Activated T-helper 1 cell treated with Interleukin-2 at 50 U/mL for 16 hours (primary cell): ENCODE data around the gene TBK1.

ENCODE experiments used
- DNase-seq: peaks from one replicate; pipeline ENCODE4 v3.0.0-alpha.2; 2020; ENCODE audit warnings: low read depth

Gene TBK1

DNA sequence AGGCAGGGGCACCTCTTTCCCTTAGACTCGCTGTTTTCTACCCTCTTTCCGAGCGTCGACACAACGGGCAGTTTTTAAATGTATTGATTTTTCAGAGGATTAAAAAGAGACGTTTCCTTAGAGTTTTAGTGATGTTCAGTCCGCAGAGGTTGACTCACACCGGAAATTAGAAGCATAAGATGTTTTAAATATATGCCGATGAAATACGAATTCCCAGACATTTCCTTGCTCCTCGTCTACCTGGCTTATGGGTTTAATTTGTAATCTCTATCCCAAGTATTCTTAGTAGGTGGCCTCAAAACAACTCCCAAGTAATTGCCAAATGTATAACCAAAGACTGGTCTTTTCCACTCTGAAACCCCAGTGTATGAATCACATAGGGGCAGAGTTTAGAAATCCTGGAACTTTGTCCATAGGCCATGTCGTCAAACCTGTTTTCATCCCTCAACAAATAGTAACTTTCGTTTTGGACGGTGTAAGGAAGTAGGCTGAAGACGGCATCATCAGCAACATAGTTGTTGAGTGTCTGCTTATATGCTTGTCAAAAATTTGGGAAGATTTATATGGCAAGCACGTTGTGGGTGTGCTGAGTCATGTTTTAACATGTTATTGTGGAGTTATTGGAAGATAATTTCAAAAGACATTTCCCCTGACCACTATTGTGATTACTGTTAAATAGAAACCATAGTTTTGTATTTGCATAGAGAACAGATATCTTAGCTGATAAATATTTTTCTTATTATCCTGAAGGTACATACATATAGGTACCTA, 824 bp downstream of the TBK1 start:
- DNase-seq, result no peak

GRCh38 chr12:64455506-64455905, 3.6 kb downstream of the TBK1 start:
- no peak for DNase-seq

- DNase-seq, result no peak
These were observed 4.2 kb downstream of the TBK1 start for GRCh38 chr12:64456119-64456518.

DNA sequence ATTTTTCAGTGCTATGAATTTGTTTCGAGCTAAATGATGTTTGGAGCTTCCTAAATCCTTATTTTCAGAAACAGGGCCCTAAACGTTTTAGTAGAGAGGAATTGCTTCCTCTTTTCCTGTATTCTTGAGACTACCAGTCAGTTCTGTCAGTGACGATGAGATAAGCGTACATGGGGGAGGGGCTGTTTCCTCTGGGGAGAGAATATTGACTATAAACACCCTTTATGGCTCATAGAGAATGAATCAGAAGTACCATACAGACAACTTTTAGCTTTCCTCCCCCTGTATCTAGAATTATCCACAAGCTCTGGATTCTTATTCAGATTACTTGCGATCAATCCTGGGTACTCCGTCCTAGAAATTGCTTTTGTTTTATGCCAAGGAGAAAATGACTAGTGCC, 5.1 kb downstream of the TBK1 start:
- DNase-seq, result no peak

DNA sequence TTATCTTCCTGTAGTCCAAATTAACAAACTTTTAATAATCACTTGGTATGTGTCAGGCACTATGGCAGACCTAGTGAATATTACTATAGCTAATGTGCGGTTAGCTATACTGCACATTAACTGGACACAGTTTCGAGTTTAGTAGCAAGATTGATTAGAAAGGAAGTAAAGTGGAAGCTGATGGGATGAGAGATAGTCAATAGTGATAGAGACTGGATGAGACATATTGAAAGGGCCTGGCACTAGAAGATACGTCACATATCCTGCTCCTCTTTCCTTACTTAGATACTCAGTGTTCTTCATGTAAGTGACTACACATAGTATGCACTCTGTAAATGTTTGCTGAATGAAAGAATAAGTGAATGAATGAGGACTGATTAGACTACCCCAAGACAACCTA, 5.5 kb downstream of the TBK1 start:
- no peak for DNase-seq

- DNase-seq, result no peak
These were observed 6.0 kb downstream of the TBK1 start for GRCh38 chr12:64457923-64458322.

DNA sequence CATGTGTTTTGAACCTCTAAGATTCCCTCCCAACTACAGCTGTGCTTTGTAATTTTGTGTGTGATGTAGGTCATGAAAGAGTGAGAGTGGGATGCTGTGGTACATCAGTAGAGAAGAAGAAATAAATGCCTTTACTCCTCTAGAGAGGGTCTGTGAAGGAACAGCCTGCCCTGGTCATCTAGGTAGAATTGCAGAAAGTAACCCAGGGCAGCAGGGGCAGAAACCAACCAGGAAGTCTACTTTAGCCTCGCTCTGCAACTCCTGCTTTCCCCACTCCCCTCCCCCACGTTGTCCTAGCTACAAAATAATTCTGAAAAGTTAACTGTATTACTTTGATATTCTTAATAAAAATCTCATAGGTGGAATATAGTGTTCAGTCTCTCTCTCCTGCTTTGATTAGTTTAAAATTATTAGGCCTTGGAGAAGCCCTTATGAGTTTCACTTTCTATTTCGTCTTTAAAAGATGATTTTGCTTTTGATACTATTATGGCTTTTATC, 7.5 kb downstream of the TBK1 start:
- no peak for DNase-seq

DNA sequence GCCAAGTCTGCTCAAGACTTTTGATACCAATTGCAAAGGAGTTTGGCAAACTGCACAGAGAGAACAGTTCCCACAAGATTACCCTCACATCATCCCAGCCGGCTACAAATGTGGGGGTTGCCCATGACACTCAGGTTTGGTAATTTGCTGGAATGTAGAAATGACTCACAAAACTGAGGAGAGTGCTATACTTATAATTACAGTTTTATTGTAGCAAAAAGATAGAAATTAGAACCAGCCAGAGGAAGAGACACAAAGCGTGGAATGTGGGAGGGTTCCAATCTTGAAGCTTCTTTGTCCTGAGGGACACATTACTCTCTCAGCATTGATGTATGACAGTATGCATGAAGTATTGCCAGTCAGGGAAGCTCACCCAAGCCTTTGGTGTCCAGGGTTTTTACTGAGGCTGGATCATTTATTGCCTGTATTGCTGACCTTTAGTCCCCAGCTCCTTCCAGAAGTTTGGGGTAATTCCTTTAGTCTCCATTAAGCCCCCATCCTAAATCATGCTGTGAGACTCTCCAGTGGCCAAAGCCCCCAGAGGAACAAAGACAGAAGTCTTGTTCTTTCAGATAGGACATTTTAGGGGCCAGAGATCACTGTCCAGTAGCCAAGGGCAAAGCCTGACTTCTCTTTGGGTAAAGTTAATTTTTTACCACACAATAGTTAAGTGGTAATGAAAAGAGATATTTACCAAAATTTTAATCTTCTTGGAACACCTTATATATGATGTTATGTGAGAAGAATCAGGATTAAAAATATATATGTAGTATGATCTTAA, 9.9 kb downstream of the TBK1 start:
- DNase-seq, result no peak

DNA sequence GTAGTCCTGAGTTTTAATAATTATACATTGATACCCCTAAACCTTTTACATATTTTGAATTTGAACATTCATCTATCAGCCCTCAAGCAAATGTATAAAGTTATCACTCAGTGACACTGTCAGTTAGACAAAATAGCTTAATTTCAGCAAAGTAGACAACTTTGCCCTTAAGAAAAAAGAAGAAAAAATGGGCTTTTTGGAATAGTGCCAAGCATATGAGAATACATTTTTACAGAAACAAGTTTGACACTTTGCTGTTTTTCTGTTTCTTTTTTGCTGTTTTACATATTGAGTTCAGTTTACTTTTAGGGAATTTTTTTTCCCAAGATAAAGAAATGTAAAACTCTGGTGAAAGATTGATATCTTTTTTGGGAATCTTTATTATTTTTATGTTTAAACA, 14.3 kb downstream of the TBK1 start:
- no peak for DNase-seq

GRCh38 chr12:64468966-64469365, 17.0 kb downstream of the TBK1 start:
- DNase-seq, result no peak

GRCh38 chr12:64469455-64470142, 17.7 kb downstream of the TBK1 start:
- no peak for DNase-seq

GRCh38 chr12:64470495-64470894, 18.6 kb downstream of the TBK1 start:
- no peak for DNase-seq

- DNase-seq, result no peak
These were observed 21.3 kb downstream of the TBK1 start for GRCh38 chr12:64473176-64473575.

DNA sequence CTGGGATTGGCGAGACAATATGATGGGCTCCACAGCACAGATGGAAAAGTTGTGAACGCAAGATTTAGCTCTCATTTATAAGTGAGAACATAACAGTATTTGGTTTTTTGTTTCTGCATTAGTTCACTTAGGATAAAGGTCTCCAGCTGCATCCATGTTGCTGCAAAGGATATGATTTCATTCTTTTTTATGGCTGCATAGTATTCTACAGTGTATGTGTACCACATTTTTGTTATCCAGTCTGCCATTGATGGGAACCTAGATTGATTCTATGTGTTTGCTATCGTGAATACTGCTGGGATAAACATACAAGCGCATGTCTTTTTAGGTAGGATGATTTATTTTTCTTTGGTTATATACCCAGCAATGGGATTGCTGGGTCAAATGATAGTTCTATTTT, 23.6 kb downstream of the TBK1 start:
- DNase-seq, result no peak

- DNase-seq, result no peak
These were observed 24.9 kb downstream of the TBK1 start for GRCh38 chr12:64476844-64477243.

GRCh38 chr12:64478661-64479060, 26.7 kb downstream of the TBK1 start:
- DNase-seq, result no peak

DNA sequence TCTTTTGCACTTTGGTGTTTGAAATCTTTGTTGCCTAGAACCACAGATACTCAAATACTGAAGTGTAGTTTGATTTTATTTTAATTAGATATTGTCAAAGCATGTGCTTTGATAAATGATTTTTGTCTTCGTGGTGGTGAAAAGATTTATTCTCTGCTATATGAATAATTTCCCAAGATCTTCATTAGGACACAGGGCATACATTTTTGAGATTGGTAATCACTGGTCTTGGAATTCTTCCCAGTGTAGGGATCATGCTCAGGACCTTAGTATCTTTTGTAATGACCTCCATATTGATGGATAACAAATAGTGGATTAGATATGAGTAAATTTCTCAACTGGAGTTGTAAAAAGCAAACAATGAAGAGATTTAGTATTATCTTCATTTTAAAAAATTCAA, 28.2 kb downstream of the TBK1 start:
- DNase-seq, result no peak

DNA sequence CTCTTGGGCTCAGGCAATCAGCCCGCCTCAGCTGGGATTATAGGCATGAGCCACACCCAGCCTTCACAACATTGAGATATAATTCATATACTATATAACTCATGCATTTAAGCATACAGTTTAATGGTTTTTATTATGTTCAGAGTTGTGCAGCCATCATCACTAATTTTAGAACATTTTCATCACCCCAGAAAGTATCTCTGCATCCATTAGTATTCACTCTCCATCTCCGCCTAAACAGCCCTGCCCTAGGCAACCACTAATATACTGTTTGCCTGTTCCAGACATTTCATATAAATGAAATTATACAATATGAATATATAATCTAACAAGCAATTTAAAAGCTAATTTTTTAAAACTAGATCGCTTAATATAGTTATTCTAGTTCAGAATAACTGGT, 34.7 kb downstream of the TBK1 start:
- no peak for DNase-seq

GRCh38 chr12:64491718-64492117, 39.8 kb downstream of the TBK1 start:
- no peak for DNase-seq

DNA sequence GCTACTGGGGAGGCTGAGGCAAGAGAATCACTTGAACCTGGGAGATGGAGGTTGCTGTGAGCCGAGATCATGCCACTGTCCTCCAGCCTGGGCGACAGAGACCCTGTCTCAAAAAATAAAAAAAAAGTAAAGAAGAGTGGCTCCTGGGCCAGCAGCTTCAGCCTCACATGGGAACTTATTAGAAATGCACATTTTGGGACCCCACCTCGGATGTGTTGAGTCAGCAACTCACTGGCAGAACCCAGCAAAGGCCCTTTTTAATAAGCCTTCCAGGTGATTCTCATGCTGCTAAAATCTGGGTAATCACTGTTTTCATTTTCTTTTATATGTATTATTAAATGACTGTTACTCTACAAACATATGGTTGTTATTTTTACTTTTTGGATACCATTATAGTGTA, 41.6 kb downstream of the TBK1 start:
- DNase-seq, result no peak

- no peak for DNase-seq
These were observed 43.2 kb downstream of the TBK1 start for GRCh38 chr12:64494998-64495729.

GRCh38 chr12:64496839-64497400, 45.0 kb downstream of the TBK1 start:
- DNase-seq, result no peak
